Loucy (cell line): Measurements from ENCODE around the gene THY1.
"Not testable (repeated sequence)": the region's sequence is repeated elsewhere in the genome, so short reads cannot be mapped to it uniquely, and the experiment has no call there.

Experiments used
- H2AFZ ChIP-seq: fragments of 200-600 bp; sonication (generic); 2 replicates; pipeline ENCODE4 v1.6.0; 2016; ENCODE audit warnings: antibody characterized with exemption, mild to moderate bottlenecking, low read length, moderate library complexity
- H3F3A ChIP-seq: fragments of 200-600 bp; 2 replicates; pipeline ENCODE4 v1.6.0; 2016; ENCODE audit warnings: antibody characterized with exemption, low read depth, mild to moderate bottlenecking
- H3K27me3 ChIP-seq: fragments of 200-600 bp; sonication (generic); 2 replicates; pipeline ENCODE4 v1.6.1; 2014; ENCODE audit warnings: low read length, mild to moderate bottlenecking; ENCODE audit not compliant: insufficient read depth, poor library complexity, severe bottlenecking
- H3K36me3 ChIP-seq: fragments of 200-600 bp; sonication (generic); 2 replicates; pipeline ENCODE4 v1.6.1; 2016; ENCODE audit warnings: low read length; ENCODE audit not compliant: insufficient read depth
- H3K4me1 ChIP-seq: fragments of 200-600 bp; sonication (generic); 2 replicates; pipeline ENCODE4 v1.5.1; 2014; ENCODE audit warnings: low read length, mild to moderate bottlenecking; ENCODE audit not compliant: insufficient read depth, poor library complexity, severe bottlenecking
- H3K4me2 ChIP-seq: fragments of 200-600 bp; sonication (generic); 2 replicates; pipeline ENCODE4 v1.6.0; 2014; ENCODE audit warnings: antibody characterized with exemption, low read length, low read depth, mild to moderate bottlenecking; ENCODE audit not compliant: poor library complexity, severe bottlenecking
- H3K4me3 ChIP-seq: fragments of 200-600 bp; sonication (generic); 2 replicates; pipeline ENCODE4 v1.5.1; 2014; ENCODE audit warnings: low read length, mild to moderate bottlenecking, mixed read lengths; ENCODE audit not compliant: poor library complexity, severe bottlenecking
- H3K79me2 ChIP-seq: fragments of 200-600 bp; sonication (generic); 2 replicates; pipeline ENCODE4 v1.6.1; 2014; ENCODE audit warnings: low read length; ENCODE audit not compliant: insufficient read depth
- H3K9ac ChIP-seq: fragments of 200-600 bp; sonication (generic); 2 replicates; pipeline ENCODE4 v1.6.0; 2014; ENCODE audit warnings: mild to moderate bottlenecking, low read depth, low read length, moderate library complexity; ENCODE audit not compliant: poor library complexity, severe bottlenecking
- H3K9me2 ChIP-seq: fragments of 200-600 bp; sonication (generic); replicated peaks from 2 replicates; pipeline ENCODE4 v1.6.1; 2016; ENCODE audit warnings: low read depth, low read length, mixed read lengths
- H3K9me3 ChIP-seq: fragments of 200-600 bp; sonication (generic); 2 replicates; pipeline ENCODE4 v1.6.1; 2014; ENCODE audit warnings: mild to moderate bottlenecking, antibody characterized with exemption, low read length, low read depth; ENCODE audit not compliant: insufficient read depth
- H4K20me1 ChIP-seq: fragments of 200-600 bp; sonication (generic); 2 replicates; pipeline ENCODE4 v1.6.0; 2014; ENCODE audit warnings: antibody characterized with exemption, low read length, mild to moderate bottlenecking; ENCODE audit not compliant: insufficient read depth, poor library complexity, severe bottlenecking
- CTCF ChIP-seq: fragments of 200-600 bp; sonication (generic); conservative IDR thresholded peaks from 2 replicates; pipeline ENCODE4 v1.5.1; 2014; ENCODE audit warnings: mild to moderate bottlenecking, antibody characterized with exemption, low read length
- EZH2phosphoT487 ChIP-seq: fragments of 200-600 bp; IDR thresholded peaks from 2 replicates; pipeline ENCODE4 v1.6.1; 2018; ENCODE audit warnings: antibody characterized with exemption, mild to moderate bottlenecking, moderate library complexity, borderline replicate concordance

Gene THY1

GRCh38 chr11:119438599-119438998 lies 15.6 kb upstream of the THY1 start:
- Histone ChIP-seq H3K79me2 (no peaks in the 10 kb centered on the region), H3K4me1 (peaks cover 47% of the 10 kb centered on the region), H3K4me2 (no peak overlapping the region), H2AFZ (no peak overlapping the region), H3F3A (peaks cover 5% of the 10 kb centered on the region; the same call in 1 of the 2 replicates), H3K9me2 (no peaks in the 10 kb centered on the region), H3K27me3 (no peaks in the 10 kb centered on the region), H3K36me3 (no peaks in the 10 kb centered on the region), H4K20me1 (no peaks in the 10 kb centered on the region), H3K9me3 (no peaks in the 10 kb centered on the region), H3K9ac (no peak overlapping the region), H3K4me3 (no peak overlapping the region)
- TF ChIP-seq CTCF: no peak
- TF ChIP-seq EZH2phosphoT487: no peak

GRCh38 chr11:119437521-119437920 lies 14.5 kb upstream of the THY1 start:
- not testable (repeated sequence) for H3K4me3 ChIP-seq, H3K79me2 ChIP-seq, H3K27me3 ChIP-seq, H3K9me3 ChIP-seq, H4K20me1 ChIP-seq, H3K4me2 ChIP-seq, H2AFZ ChIP-seq, H3K9me2 ChIP-seq, H3K9ac ChIP-seq, H3F3A ChIP-seq, H3K36me3 ChIP-seq
- H3K4me1 ChIP-seq: peaks cover 37% of the 10 kb centered on the region

- H3K4me2 ChIP-seq: peak overlapping the region; percentile 21
- no peaks in the 10 kb centered on the region for H3K27me3 ChIP-seq
- H3K9ac ChIP-seq: peak overlapping the region; percentile 14
- TF ChIP-seq EZH2phosphoT487 (no peak), CTCF (no peak)
- H3K79me2 ChIP-seq: no peaks in the 10 kb centered on the region
- H3K9me3 ChIP-seq: no peaks in the 10 kb centered on the region
- H3K4me3 ChIP-seq: no peak overlapping the region
- peaks cover 5% of the 10 kb centered on the region; the same call in 1 of the 2 replicates for H3F3A ChIP-seq
- H3K9me2 ChIP-seq: no peaks in the 10 kb centered on the region
- H4K20me1 ChIP-seq: no peaks in the 10 kb centered on the region
- H3K36me3 ChIP-seq: no peaks in the 10 kb centered on the region
- peak overlapping the region; percentile 5; the same call in 1 of the 2 replicates for H2AFZ ChIP-seq
- H3K4me1 ChIP-seq: peaks cover 30% of the 10 kb centered on the region
Measured at GRCh38 chr11:119436711-119437110, 13.7 kb upstream of the THY1 start.

GRCh38 chr11:119436093-119436492 lies 13.1 kb upstream of the THY1 start:
- peak overlapping the region; percentile 21 for H3K4me2 ChIP-seq
- H4K20me1 ChIP-seq: no peaks in the 10 kb centered on the region
- H3K9me2 ChIP-seq: no peaks in the 10 kb centered on the region
- no peak overlapping the region for H2AFZ ChIP-seq
- H3K79me2 ChIP-seq: no peaks in the 10 kb centered on the region
- H3K9me3 ChIP-seq: no peaks in the 10 kb centered on the region
- H3K27me3 ChIP-seq: no peaks in the 10 kb centered on the region
- H3F3A ChIP-seq: peaks cover 2% of the 10 kb centered on the region; the same call in 1 of the 2 replicates
- TF ChIP-seq CTCF (no peak), EZH2phosphoT487 (no peak)
- H3K36me3 ChIP-seq: no peaks in the 10 kb centered on the region
- peaks cover 25% of the 10 kb centered on the region for H3K4me1 ChIP-seq
- no peak overlapping the region for H3K4me3 ChIP-seq
- H3K9ac ChIP-seq: peak overlapping the region; percentile 14
